ENCODE results near the gene HDAC8.

HDAC8 gene

GRCh38 chrX:72282302-72282701 lies 290.3 kb downstream of the HDAC8 start:
- no peak for DNase-seq (ENCODE audit: low spot score)

- no peak for DNase-seq (ENCODE audit: low spot score)
These were observed 292.3 kb downstream of the HDAC8 start for GRCh38 chrX:72280321-72280845.
